K562 (cell line): Measurements from ENCODE around the gene MED15. TPM values are rescaled to one million over a fixed set of nuclear protein-coding genes. Genes with fewer than 3 reads are reported as not detected.
A peak's percentile ranks its signal among the peaks of the same experiment; 100 is the strongest.

Experiments used
- CBFA2T3 ChIP-seq: fragments of 450-650 bp; IDR thresholded peaks from 2 replicates; pipeline ENCODE4 v1.6.1; 2017
- HEY1 ChIP-seq: fragments of 250-450 bp; sonication (Bioruptor Pico); IDR thresholded peaks from 2 replicates; pipeline ENCODE4 v1.5.0; 2020; ENCODE audit warnings: mild to moderate bottlenecking, moderate library complexity, borderline replicate concordance
- HNRNPUL1 ChIP-seq: fragments of 200-400 bp; formaldehyde crosslinking; IDR thresholded peaks from 2 replicates; pipeline ENCODE4 v1.6.1; 2017; ENCODE audit warnings: low read length
- KAT2B ChIP-seq: IDR thresholded peaks from one replicate; pipeline ENCODE4 v1.6.1; 2012; ENCODE audit warnings: low read depth, mild to moderate bottlenecking, control low read depth, inconsistent platforms, low read length, moderate library complexity
- KDM4B ChIP-seq, 2 experiments: fragments of 450-650 bp in 1 of 2; sonication (generic) in 1 of 2; IDR thresholded peaks; 2 replicates each; pipeline ENCODE4 v1.6.1; 2016 to 2017; ENCODE audit warnings: borderline replicate concordance in 2 of 2, antibody characterized with exemption in 1 of 2, low read depth in 1 of 2, mild to moderate bottlenecking in 1 of 2
- MAFK ChIP-seq: IDR thresholded peaks from 2 replicates; pipeline ENCODE4 v1.6.1; 2011; ENCODE audit warnings: low read length, improper control_type of control experiment
- MTA3 ChIP-seq: fragments of 450-650 bp; formaldehyde crosslinking; IDR thresholded peaks from 2 replicates; pipeline ENCODE4 v1.6.1; 2017; ENCODE audit warnings: mild to moderate bottlenecking, borderline replicate concordance
- NR2F6 ChIP-seq: fragments of 450-650 bp; formaldehyde crosslinking; IDR thresholded peaks from 2 replicates; pipeline ENCODE4 v1.4.0; 2020; ENCODE audit warnings: mild to moderate bottlenecking
- PURB ChIP-seq: sonication (generic); formaldehyde crosslinking; IDR thresholded peaks from 2 replicates; pipeline ENCODE4 v1.9.0; 2021; ENCODE audit warnings: low read depth, mild to moderate bottlenecking, missing genetic modification reagents
- RBFOX2 ChIP-seq: fragments of 200-400 bp; formaldehyde crosslinking; IDR thresholded peaks from 2 replicates; pipeline ENCODE4 v1.6.1; 2017; ENCODE audit warnings: low read depth, mild to moderate bottlenecking, low read length, moderate library complexity
- SAP30 ChIP-seq: fragments of 200-600 bp; sonication (generic); IDR thresholded peaks from 2 replicates; pipeline ENCODE4 v1.6.1; 2012; ENCODE audit warnings: borderline replicate concordance, low read depth, mild to moderate bottlenecking, moderate library complexity, low read length, control low read depth, inconsistent platforms; ENCODE audit not compliant: insufficient read depth, poor library complexity, severe bottlenecking
- ZBTB43 ChIP-seq: sonication (generic); formaldehyde crosslinking; IDR thresholded peaks from 2 replicates; pipeline ENCODE4 v1.8.0; 2023; ENCODE audit warnings: mild to moderate bottlenecking, missing genetic modification reagents
- ZFPM2 ChIP-seq: fragments of 250-450 bp; sonication (Bioruptor Pico); IDR thresholded peaks from 2 replicates; pipeline ENCODE4 v1.5.1; 2022; ENCODE audit warnings: mild to moderate bottlenecking
- ZNF217 ChIP-seq: sonication (generic); formaldehyde crosslinking; IDR thresholded peaks from 2 replicates; pipeline ENCODE4 v1.8.0; 2022; ENCODE audit warnings: mild to moderate bottlenecking, missing genetic modification reagents
- ZNF224 ChIP-seq: sonication (generic); formaldehyde crosslinking; IDR thresholded peaks from 2 replicates; pipeline ENCODE4 v1.8.0; 2022; ENCODE audit warnings: mild to moderate bottlenecking, missing genetic modification reagents
- polyA plus RNA-seq, 8 experiments: library from polyadenylated mRNA; depleted of rRNA in 4 of 8; stranded (reverse) in 5 of 8; unstranded in 3 of 8; fragments of >200 nt; fragmentation: Nextera tagmentation in 2 of 8; fragmentation: Illumina TruSeq in 1 of 8; extraction: Ambion mirVana in 2 of 8; extraction: Trizol in 1 of 8; gene quantifications; 2 replicates each; pipeline versions ENCODE4 v1.2.1 to v1.2.3, GENCODE V29; 2011 to 2014; ENCODE audit warnings: inconsistent platforms in 1 of 8, missing spikeins in 1 of 8
- total RNA-seq, 7 experiments: library from RNA; depleted of rRNA in 6 of 7; stranded (reverse); fragments of >200 nt in 6 of 7; fragmentation: Illumina TruSeq in 2 of 7; extraction: Trizol in 2 of 7; gene quantifications; 2 replicates each; pipeline versions ENCODE4 v1.2.1 to v1.2.3, GENCODE V29; 2011 to 2021; ENCODE audit warnings: low replicate concordance in 1 of 7
- TF ChIP-seq, protein P1 (sequence below), 2 experiments: fragments of 450-650 bp; conservative IDR thresholded peaks; 2 replicates each; pipeline ENCODE4 v1.6.1; 2017; ENCODE audit warnings: mild to moderate bottlenecking in 2 of 2, moderate library complexity in 2 of 2
- TF ChIP-seq, protein P2 (sequence below): fragments of 450-650 bp; IDR thresholded peaks from 2 replicates; pipeline ENCODE4 v1.6.1; 2016; ENCODE audit warnings: low read depth

Gene MED15
- total and polyA plus RNA-seq, 9 of the 15 experiments (the other 6 are each of a cell fraction or from before 2014, with no cell fraction given): 4.0 to 271 (median 60.1) TPM

- TF ChIP-seq ZFPM2: peak; percentile 74; the same call in 1 of the 2 replicates
- TF ChIP-seq MTA3: no peak
- TF ChIP-seq NR2F6 (CRISPR knock-in tag): peak; percentile 94
- TF ChIP-seq, protein P1, sequence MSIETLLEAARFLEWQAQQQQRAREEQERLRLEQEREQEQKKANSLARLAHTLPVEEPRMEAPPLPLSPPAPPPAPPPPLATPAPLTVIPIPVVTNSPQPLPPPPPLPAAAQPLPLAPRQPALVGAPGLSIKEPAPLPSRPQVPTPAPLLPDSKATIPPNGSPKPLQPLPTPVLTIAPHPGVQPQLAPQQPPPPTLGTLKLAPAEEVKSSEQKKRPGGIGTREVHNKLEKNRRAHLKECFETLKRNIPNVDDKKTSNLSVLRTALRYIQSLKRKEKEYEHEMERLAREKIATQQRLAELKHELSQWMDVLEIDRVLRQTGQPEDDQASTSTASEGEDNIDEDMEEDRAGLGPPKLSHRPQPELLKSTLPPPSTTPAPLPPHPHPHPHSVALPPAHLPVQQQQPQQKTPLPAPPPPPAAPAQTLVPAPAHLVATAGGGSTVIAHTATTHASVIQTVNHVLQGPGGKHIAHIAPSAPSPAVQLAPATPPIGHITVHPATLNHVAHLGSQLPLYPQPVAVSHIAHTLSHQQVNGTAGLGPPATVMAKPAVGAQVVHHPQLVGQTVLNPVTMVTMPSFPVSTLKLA (conservative IDR thresholded peaks at IDR 0.05): no peak
- no peak for TF ChIP-seq ZNF224 (CRISPR knock-in tag)
- no peak; the same call in 1 of the 2 replicates for TF ChIP-seq HNRNPUL1
- TF ChIP-seq, protein P2, sequence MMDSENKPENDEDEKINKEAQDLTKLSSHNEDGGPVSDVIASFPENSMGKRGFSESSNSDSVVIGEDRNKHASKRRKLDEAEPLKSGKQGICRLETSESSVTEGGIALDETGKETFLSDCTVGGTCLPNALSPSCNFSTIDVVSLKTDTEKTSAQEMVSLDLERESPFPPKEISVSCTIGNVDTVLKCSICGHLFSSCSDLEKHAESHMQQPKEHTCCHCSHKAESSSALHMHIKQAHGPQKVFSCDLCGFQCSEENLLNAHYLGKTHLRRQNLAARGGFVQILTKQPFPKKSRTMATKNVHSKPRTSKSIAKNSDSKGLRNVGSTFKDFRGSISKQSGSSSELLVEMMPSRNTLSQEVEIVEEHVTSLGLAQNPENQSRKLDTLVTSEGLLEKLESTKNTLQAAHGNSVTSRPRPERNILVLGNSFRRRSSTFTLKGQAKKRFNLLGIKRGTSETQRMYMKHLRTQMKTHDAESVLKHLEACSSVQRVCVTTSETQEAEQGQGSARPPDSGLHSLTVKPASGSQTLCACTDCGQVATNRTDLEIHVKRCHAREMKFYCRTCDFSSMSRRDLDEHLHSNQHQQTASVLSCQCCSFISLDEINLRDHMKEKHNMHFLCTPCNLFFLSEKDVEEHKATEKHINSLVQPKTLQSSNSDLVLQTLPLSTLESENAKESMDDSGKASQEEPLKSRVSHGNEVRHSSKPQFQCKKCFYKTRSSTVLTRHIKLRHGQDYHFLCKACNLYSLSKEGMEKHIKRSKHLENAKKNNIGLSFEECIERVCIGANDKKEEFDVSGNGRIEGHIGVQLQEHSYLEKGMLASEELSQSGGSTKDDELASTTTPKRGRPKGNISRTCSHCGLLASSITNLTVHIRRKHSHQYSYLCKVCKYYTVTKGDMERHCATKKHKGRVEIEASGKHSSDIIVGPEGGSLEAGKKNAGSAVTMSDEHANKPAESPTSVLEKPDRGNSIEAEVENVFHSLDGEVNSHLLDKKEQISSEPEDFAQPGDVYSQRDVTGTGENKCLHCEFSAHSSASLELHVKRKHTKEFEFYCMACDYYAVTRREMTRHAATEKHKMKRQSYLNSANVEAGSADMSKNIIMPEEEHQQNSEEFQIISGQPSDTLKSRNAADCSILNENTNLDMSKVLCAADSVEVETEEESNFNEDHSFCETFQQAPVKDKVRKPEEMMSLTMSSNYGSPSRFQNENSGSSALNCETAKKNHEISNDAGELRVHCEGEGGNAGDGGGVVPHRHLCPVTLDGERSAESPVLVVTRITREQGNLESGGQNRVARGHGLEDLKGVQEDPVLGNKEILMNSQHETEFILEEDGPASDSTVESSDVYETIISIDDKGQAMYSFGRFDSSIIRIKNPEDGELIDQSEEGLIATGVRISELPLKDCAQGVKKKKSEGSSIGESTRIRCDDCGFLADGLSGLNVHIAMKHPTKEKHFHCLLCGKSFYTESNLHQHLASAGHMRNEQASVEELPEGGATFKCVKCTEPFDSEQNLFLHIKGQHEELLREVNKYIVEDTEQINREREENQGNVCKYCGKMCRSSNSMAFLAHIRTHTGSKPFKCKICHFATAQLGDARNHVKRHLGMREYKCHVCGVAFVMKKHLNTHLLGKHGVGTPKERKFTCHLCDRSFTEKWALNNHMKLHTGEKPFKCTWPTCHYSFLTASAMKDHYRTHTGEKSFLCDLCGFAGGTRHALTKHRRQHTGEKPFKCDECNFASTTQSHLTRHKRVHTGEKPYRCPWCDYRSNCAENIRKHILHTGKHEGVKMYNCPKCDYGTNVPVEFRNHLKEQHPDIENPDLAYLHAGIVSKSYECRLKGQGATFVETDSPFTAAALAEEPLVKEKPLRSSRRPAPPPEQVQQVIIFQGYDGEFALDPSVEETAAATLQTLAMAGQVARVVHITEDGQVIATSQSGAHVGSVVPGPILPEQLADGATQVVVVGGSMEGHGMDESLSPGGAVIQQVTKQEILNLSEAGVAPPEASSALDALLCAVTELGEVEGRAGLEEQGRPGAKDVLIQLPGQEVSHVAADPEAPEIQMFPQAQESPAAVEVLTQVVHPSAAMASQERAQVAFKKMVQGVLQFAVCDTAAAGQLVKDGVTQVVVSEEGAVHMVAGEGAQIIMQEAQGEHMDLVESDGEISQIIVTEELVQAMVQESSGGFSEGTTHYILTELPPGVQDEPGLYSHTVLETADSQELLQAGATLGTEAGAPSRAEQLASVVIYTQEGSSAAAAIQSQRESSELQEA: no peak
- no peak for TF ChIP-seq ZNF217 (CRISPR knock-in tag)
- TF ChIP-seq SAP30: peak; percentile 97
- TF ChIP-seq PURB: no peak
- TF ChIP-seq KDM4B (IDR thresholded peaks at IDR 0.05; ENCODE audit: borderline replicate concordance in 2 of 2, low read depth in 1 of 2): no peak
- no peak for TF ChIP-seq CBFA2T3
- peak; percentile 80 for TF ChIP-seq RBFOX2
- TF ChIP-seq ZBTB43: no peak
- TF ChIP-seq KAT2B: peak; percentile 95
- TF ChIP-seq MAFK: peak; percentile 55; the same call in 1 of the 2 replicates
- no peak for TF ChIP-seq HEY1 (CRISPR knock-in tag)
Measured at GRCh38 chr22:20495861-20496681, 11.3 kb upstream of the MED15 start (continued).
